GM12878 (cell line): ENCODE measurements around the gene UBE2E2. TPM values are rescaled to one million over a fixed set of nuclear protein-coding genes. Genes with fewer than 3 reads are reported as not detected.

ENCODE experiments used
- ATAC-seq: fragments of 200-7000 bp; cut with Tn5 transposase; 3 replicates; pipeline ENCODE4 v1.9.1; 2020; ENCODE audit warnings: mild to moderate bottlenecking, moderate library complexity
- BruUV-seq: library from RNA; stranded (reverse); fragments of 400-500 nt; replicated peaks from 2 replicates; lab custom pipeline; 2021; lab: Mats Ljungman, UMichigan
- CTCF ChIA-PET: fragments of 300-600 bp; sonication (Branson Sonifier 250); formaldehyde crosslinking; extraction: SDS; loops from one replicate; lab custom pipeline; 2021; ENCODE audit warnings: inconsistent platforms; lab: Yijun Ruan, JAX
- POLR2A ChIA-PET: fragments of 350-600 bp; formaldehyde crosslinking; extraction: SDS; loops from one replicate; lab custom pipeline; 2021; ENCODE audit warnings: inconsistent platforms; lab: Charles Lee
- RAD21 ChIA-PET: fragments of 300-600 bp; sonication (Branson Sonifier 250); formaldehyde crosslinking; loops from one replicate; lab custom pipeline; 2023; ENCODE audit warnings: antibody characterized with exemption; ENCODE audit not compliant: unreplicated experiment; lab: Charles Lee
- SMC1A ChIA-PET: fragments of 300-600 bp; sonication (Branson Sonifier 250); formaldehyde crosslinking; loops from one replicate; lab custom pipeline; 2023; ENCODE audit not compliant: unreplicated experiment, uncharacterized antibody; lab: Charles Lee
- DNase-seq: peaks from one replicate; pipeline ENCODE4 v3.0.0-alpha.2; 2011; ENCODE audit warnings: low read depth, low spot score
- FAIRE-seq: peaks from 3 replicates; lab custom pipeline; 2011; peaks lifted over from hg19 to GRCh38; lab: Jason Lieb, UNC
- H2AFZ ChIP-seq: 2 replicates; pipeline ENCODE4 v1.6.0; 2011; ENCODE audit warnings: low read depth, low read length, control low read depth; ENCODE audit not compliant: control insufficient read depth
- H3K27ac ChIP-seq: 2 replicates; pipeline ENCODE4 v1.5.1; 2011; ENCODE audit warnings: control low read depth; ENCODE audit not compliant: control insufficient read depth, insufficient read depth
- H3K27me3 ChIP-seq, 2 experiments: replicated peaks in 1 of 2; 2 replicates each; pipeline versions ENCODE4 v1.6.0 to v1.6.1; 2011; ENCODE audit warnings: low read length in 1 of 2; ENCODE audit not compliant: control insufficient read depth in 2 of 2, insufficient read depth in 2 of 2
- H3K36me3 ChIP-seq, 2 experiments: 2 replicates each; pipeline ENCODE4 v1.5.1; 2011; ENCODE audit warnings: low read length in 1 of 2; ENCODE audit not compliant: control insufficient read depth in 2 of 2, insufficient read depth in 2 of 2
- H3K4me1 ChIP-seq: 2 replicates; pipeline ENCODE4 v1.6.1; 2011; ENCODE audit warnings: mild to moderate bottlenecking, low read length, moderate library complexity, mixed read lengths; ENCODE audit not compliant: control insufficient read depth, insufficient read depth
- H3K4me2 ChIP-seq: 2 replicates; pipeline ENCODE4 v1.6.0; 2011; ENCODE audit warnings: control low read depth; ENCODE audit not compliant: control insufficient read depth, insufficient read depth
- H3K4me3 ChIP-seq: fragments of 200-600 bp; sonication (generic); 2 replicates; pipeline ENCODE4 v1.5.1; 2016
- H3K79me2 ChIP-seq: 2 replicates; pipeline ENCODE4 v1.6.0; 2011; ENCODE audit warnings: low read length; ENCODE audit not compliant: control insufficient read depth, insufficient read depth
- H3K9ac ChIP-seq: 2 replicates; pipeline ENCODE4 v1.8.0; 2011; ENCODE audit warnings: low read length, control low read depth, mixed read lengths; ENCODE audit not compliant: control insufficient read depth, insufficient read depth
- H3K9me3 ChIP-seq: replicated peaks from 3 replicates; pipeline ENCODE4 v1.5.1; 2011; ENCODE audit warnings: mild to moderate bottlenecking, low read length; ENCODE audit not compliant: control insufficient read depth, insufficient read depth
- H4K20me1 ChIP-seq: 2 replicates; pipeline ENCODE4 v1.6.0; 2011; ENCODE audit not compliant: control insufficient read depth, insufficient read depth
- CTCF ChIP-seq, 3 experiments: IDR thresholded peaks in 2 of 3; conservative IDR thresholded peaks in 1 of 3; 2 replicates each; pipeline ENCODE4 v1.5.1; 2011; ENCODE audit warnings: low read depth in 3 of 3, low read length in 3 of 3, mild to moderate bottlenecking in 3 of 3, control low read depth in 2 of 3, moderate library complexity in 2 of 3, inconsistent platforms in 1 of 3, mixed read lengths in 1 of 3; ENCODE audit not compliant: control insufficient read depth in 2 of 3, insufficient read depth in 1 of 3; ENCODE audit errors: extremely low read depth in 1 of 3
- RAD21 ChIP-seq: IDR thresholded peaks from 2 replicates; pipeline ENCODE4 v1.6.1; 2011; ENCODE audit warnings: mild to moderate bottlenecking, low read depth, low read length, moderate library complexity; ENCODE audit not compliant: insufficient read depth
- SIN3A ChIP-seq: IDR thresholded peaks from 2 replicates; pipeline ENCODE4 v1.6.1; 2012; ENCODE audit warnings: low read depth, low read length, improper control_type of control experiment
- TCF3 ChIP-seq: IDR thresholded peaks from 2 replicates; pipeline ENCODE4 v1.6.1; 2012; ENCODE audit warnings: low read depth, mild to moderate bottlenecking, low read length, borderline replicate concordance; ENCODE audit not compliant: insufficient read depth
- YY1 ChIP-seq: IDR thresholded peaks from 2 replicates; pipeline ENCODE4 v1.6.1; 2011; ENCODE audit warnings: low read depth, mild to moderate bottlenecking, low read length
- ZZZ3 ChIP-seq: IDR thresholded peaks from 2 replicates; pipeline ENCODE4 v1.6.1; 2011; ENCODE audit warnings: low read depth; ENCODE audit not compliant: control insufficient read depth, insufficient read length
- WGBS: methylation state at CpG from one replicate; pipeline ENCODE4 v1.1.6; 2016; ENCODE audit warnings: low lambda C conversion rate; ENCODE audit not compliant: insufficient replicate concordance, insufficient coverage; ENCODE audit errors: missing lambda C conversion rate; 5-methylcytosine and 5-hydroxymethylcytosine counted together
- in situ Hi-C: fragments of 300-500 bp; cut with MboI; formaldehyde crosslinking; loops from 9 replicates; pipeline ENCODE4 v1.14.3; 2018; ENCODE audit warnings: mixed read lengths
- intact Hi-C: fragments of 100-400 bp; cut with micrococcal nuclease; formaldehyde crosslinking; loops from one replicate; pipeline ENCODE4 v1.14.2; 2022; ENCODE audit not compliant: unreplicated experiment
- polyA plus RNA-seq, 11 experiments: library from polyadenylated mRNA; depleted of rRNA in 4 of 11; unstranded in 6 of 11; stranded (reverse) in 5 of 11; fragments of >200 nt; fragmentation: Nextera tagmentation in 4 of 11; fragmentation: Illumina TruSeq in 1 of 11; extraction: Ambion mirVana in 4 of 11; extraction: Trizol in 1 of 11; gene quantifications; 1 replicate in 1 of 11; 2 replicates in 10 of 11; pipeline versions ENCODE4 v1.2.1 to v1.2.3, GENCODE V29; 2011 to 2016; ENCODE audit warnings: inconsistent platforms in 2 of 11, missing spikeins in 2 of 11, low read depth in 1 of 11
- total RNA-seq, 4 experiments: library from RNA; depleted of rRNA in 3 of 4; stranded (reverse); fragments of >200 nt in 3 of 4; fragmentation: Illumina TruSeq in 1 of 4; extraction: Trizol in 1 of 4; gene quantifications; 2 replicates each; pipeline versions ENCODE4 v1.2.1 to v1.2.3, GENCODE V29; 2013 to 2021

UBE2E2 gene
- total and polyA plus RNA-seq, 10 of the 15 experiments (the other 5 are each of a cell fraction or from before 2014, with no cell fraction given) = 8.7 to 71.0 (median 36.4) TPM

GRCh38 chr3:23444386-23444785 lies 241.3 kb downstream of the UBE2E2 start:
- FAIRE-seq (no peak), DNase-seq (no peak), ATAC-seq (no peak)
- Histone ChIP-seq H3K4me2 (no peak overlapping the region), H3K9me3 (no peaks in the 10 kb centered on the region), H3K27ac (no peak overlapping the region), H3K4me1 (peaks cover 14% of the 10 kb centered on the region), H3K9ac (no peak overlapping the region), H3K4me3 (no peak overlapping the region), H3K79me2 (peaks cover 5% of the 10 kb centered on the region), H4K20me1 (peaks cover 6% of the 10 kb centered on the region; the same call in 1 of the 2 replicates), H2AFZ (no peak overlapping the region), H3K27me3 (no peaks in the 10 kb centered on the region), H3K36me3 (no peaks in the 10 kb centered on the region)
- ChIA-PET POLR2A (interaction anchor here (0.6 to 1.2 kb wide), 2 partner anchors 13 to 310 kb away, joined by 3 read pairs; no protein-coding TSS in a partner anchor), SMC1A (interaction anchor here (0.6 to 4.7 kb wide), 6 partner anchors 12 to 323 kb away, joined by 3 to 31 read pairs (median 4); no protein-coding TSS in a partner anchor), RAD21 (interaction anchor here (0.6 kb wide), 1 partner anchor 70 kb away, joined by 3 read pairs; no protein-coding TSS in a partner anchor), CTCF (interaction anchor here (1.2 to 1.4 kb wide), 2 partner anchors 9 to 316 kb away, joined by 3 to 4 read pairs; no protein-coding TSS in a partner anchor)
- in situ Hi-C loops = no loop called here
- no peak for TF ChIP-seq TCF3
- TF ChIP-seq SIN3A = no peak
- no peak for TF ChIP-seq YY1
- no peak for TF ChIP-seq ZZZ3
- 0 out of 6 replicates have a peak, but pooled peaks of 1 of the 3 experiments have one; percentile 2 for TF ChIP-seq CTCF (IDR thresholded peaks at IDR 0.05 in 2 of 3, conservative IDR thresholded peaks at IDR 0.05 in 1 of 3; ENCODE audit: control insufficient read depth in 2 of 3, extremely low read depth in 1 of 3, insufficient read depth in 1 of 3, low read depth in 3 of 3, low read length in 3 of 3)
- TF ChIP-seq RAD21 = peak; percentile 43; the same call in 1 of the 2 replicates
- intact Hi-C loops = loop anchor here (5.0 kb wide), 1 partner anchor 282 kb away; no protein-coding TSS in a partner anchor
- WGBS = 100% methylated on average over 1 of the region's 1 CpG
- BruUV-seq = no TSS peak
